NT2/D1 (cell line): ENCODE results near the gene FERD3L.

ENCODE experiments used
- SUZ12 ChIP-seq: IDR thresholded peaks from 2 replicates; pipeline ENCODE4 v1.6.1; 2011; ENCODE audit not compliant: insufficient read length, insufficient read depth; ENCODE audit errors: extremely low read depth
- YY1 ChIP-seq: IDR thresholded peaks from 2 replicates; pipeline ENCODE4 v1.6.1; 2011; ENCODE audit not compliant: insufficient read length, insufficient read depth
- ZNF274 ChIP-seq: IDR thresholded peaks from 2 replicates; pipeline ENCODE4 v1.6.1; 2011; ENCODE audit warnings: mild to moderate bottlenecking, low read depth, low read length

- TF ChIP-seq SUZ12 (no peak), YY1 (no peak), ZNF274 (no peak)
Observed at GRCh38 chr7:19119870-19120486, 25.2 kb downstream of the FERD3L start.
